Fibroblast of pulmonary artery (primary cell): ENCODE results near the gene IGDCC3.

Experiments
- DNase-seq: peaks from one replicate; pipeline ENCODE4 v3.0.0-alpha.2; 2010; ENCODE audit warnings: low read depth
- H3K4me3 ChIP-seq: replicated peaks from 2 replicates; pipeline ENCODE4 v1.5.1; 2011; ENCODE audit warnings: low read depth, mild to moderate bottlenecking, control low read depth, low read length, moderate library complexity
- TF ChIP-seq, protein P1 (sequence below): IDR thresholded peaks from 2 replicates; pipeline ENCODE4 v1.5.1; 2011; ENCODE audit warnings: mild to moderate bottlenecking, control low read depth, low read length, inconsistent platforms; ENCODE audit errors: missing control alignments

IGDCC3 gene

DNA sequence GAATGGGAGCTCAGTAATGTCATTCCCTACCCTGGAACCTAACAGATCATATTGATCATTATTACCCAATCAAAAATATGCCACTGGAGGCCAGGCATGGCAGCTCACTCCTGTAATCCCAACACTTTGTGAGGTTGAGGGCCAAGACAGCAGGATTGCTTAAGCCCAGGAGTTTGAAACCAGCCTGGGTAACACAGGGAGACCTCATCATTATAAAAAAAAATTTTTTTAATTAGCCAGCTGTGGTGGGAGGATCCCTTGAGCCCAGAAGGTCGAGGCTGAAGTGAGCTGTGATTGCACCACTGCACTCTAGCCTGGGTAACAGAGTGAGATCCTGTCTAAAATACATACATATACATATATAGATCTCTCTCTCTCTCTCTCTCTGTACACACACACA lies 34.8 kb upstream of the IGDCC3 start:
- no peak for DNase-seq
- TF ChIP-seq, protein P1, sequence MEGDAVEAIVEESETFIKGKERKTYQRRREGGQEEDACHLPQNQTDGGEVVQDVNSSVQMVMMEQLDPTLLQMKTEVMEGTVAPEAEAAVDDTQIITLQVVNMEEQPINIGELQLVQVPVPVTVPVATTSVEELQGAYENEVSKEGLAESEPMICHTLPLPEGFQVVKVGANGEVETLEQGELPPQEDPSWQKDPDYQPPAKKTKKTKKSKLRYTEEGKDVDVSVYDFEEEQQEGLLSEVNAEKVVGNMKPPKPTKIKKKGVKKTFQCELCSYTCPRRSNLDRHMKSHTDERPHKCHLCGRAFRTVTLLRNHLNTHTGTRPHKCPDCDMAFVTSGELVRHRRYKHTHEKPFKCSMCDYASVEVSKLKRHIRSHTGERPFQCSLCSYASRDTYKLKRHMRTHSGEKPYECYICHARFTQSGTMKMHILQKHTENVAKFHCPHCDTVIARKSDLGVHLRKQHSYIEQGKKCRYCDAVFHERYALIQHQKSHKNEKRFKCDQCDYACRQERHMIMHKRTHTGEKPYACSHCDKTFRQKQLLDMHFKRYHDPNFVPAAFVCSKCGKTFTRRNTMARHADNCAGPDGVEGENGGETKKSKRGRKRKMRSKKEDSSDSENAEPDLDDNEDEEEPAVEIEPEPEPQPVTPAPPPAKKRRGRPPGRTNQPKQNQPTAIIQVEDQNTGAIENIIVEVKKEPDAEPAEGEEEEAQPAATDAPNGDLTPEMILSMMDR: no peak
- no peak overlapping the region for H3K4me3 ChIP-seq

DNA sequence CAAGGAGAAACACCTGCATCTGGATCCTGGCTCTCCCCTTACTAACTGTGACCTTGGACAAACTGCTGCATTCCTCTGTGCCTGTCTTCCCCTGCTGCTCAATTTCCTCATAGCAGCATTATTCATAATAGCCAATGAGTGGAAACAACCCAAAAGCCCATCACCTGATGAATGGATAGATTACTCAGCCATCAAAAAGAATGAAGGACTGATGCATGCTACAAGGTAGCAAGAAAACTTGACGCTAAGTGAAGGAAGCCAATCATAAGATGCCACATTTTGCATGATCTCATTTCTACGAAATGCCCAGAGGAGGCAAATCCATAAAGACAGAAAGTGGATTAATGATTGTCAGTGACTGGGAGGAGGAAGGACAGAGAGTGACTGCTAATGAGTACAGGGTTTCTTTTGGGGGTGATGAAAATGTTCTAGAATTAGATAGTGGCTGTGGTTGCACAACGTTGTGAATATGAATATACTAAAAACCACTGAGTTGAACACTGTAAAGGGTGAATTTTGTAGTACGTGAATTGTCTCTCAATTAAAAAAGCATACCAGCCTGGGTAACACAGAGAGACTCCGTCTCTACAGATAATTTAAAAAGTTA lies 33.8 kb upstream of the IGDCC3 start:
- H3K4me3 ChIP-seq: no peak overlapping the region
- DNase-seq: no peak
- TF ChIP-seq, protein P1: no peak

- no peak overlapping the region for H3K4me3 ChIP-seq
- no peak for DNase-seq
- TF ChIP-seq, protein P1: no peak
Observed at GRCh38 chr15:65410972-65411371, 33.2 kb upstream of the IGDCC3 start.

GRCh38 chr15:65410036-65410435 lies 32.2 kb upstream of the IGDCC3 start:
- TF ChIP-seq, protein P1: no peak
- H3K4me3 ChIP-seq: no peak overlapping the region
- no peak for DNase-seq

DNA sequence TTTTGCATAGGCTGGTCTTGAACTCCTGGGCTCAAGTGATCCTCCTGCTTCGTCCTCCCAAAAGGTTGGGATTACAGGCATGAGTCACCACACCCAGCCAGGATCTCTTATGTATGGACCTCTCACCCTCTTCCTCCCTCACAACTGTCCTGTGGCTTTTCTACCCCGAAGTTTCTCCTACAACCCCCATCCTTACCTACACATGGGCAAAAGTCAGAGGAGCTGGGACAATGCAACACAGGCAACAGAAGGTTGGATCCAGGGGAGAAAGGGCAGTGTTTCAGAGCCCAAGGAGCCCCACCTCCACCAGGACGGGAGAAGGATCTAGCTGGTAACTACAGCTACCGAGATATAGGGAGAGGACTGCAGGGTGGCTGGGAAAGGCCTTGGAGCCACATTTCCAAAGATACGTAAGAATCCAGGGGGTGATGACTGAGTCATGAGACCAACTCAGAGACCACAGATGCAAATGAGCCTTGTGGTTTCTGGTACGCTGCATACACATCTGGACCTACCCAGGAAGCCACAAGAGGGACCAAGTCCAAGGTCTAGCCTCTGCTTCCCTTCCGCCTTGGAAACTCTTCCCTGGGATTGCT lies 31.3 kb upstream of the IGDCC3 start:
- H3K4me3 ChIP-seq: no peak overlapping the region
- TF ChIP-seq, protein P1: no peak
- peak; percentile 80 for DNase-seq

- DNase-seq: no peak
- TF ChIP-seq, protein P1: no peak
- no peak overlapping the region for H3K4me3 ChIP-seq
Observed at GRCh38 chr15:65408324-65409035, 30.7 kb upstream of the IGDCC3 start.
